ENCODE results near the gene NCF2.

NCF2 gene

DNA sequence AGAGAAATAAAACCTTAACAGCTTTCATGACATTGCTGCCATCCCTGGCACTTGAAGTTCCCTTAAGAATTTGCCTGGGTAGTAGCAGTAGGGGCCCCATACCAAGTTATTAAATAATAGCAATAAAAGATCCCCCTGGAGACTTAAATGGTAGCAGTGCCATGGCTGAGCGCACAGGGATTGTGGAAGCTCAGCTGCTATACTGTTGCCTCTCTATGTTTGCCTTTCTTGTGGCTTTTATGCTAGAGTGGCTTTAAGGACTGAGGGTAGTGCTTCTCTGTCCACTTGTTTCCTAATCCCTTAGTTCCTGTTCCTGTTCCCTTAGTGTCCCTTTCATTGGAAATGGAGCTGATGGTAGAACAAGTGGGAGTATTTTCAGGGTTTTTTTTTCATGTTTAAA, 42.1 kb downstream of the NCF2 start:
- DNase-seq = peak; percentile 75

DNA sequence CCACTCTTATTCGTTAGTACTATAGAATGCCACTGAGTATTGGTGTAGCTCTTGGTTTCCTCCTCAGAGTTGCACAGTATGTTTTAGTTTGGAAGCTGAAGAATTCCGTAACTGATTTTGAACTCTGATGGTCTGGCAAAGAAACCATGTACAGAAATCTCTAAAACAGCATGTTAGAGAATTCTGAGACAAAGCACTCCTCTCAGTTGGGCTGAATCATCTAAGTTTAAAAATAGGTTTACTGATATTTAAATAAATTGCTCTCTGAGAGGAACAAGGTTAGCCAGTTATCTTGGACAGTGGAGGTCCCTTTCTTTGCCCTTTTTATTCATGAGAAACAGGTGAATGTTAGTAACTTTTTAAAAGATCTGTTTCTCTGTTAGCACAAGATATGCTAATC, 43.8 kb downstream of the NCF2 start:
- DNase-seq = no peak

DNA sequence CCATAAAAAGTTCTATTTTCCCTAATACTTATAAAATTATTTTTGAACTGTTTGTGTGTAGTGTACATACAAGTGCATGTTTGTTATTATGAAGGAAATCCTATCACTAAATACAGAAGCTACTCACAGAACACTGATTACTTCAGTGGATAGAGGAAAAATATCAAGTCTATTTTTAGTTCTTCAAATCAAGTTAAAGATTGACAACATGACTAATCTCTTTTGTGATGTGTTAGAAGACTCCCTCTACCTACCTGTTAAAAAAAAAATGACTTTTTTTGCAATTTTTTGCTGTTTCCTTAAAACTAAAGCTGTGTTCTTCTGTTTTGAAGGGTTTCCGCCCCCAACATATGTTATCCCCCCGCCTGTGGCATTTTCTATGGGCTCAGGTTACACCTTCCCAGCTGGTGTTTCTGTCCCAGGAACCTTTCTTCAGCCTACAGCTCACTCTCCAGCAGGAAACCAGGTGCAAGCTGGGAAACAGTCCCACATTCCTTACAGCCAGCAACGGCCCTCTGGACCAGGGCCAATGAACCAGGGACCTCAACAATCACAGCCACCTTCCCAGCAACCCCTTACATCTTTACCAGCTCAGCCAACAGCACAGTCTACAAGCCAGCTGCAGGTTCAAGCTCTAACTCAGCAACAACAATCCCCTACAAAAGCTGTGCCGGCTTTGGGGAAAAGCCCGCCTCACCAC, 45.5 kb downstream of the NCF2 start:
- no peak for DNase-seq

GRCh38 chr1:183543619-183544204, 46.5 kb downstream of the NCF2 start:
- peak; percentile 6 for DNase-seq

DNA sequence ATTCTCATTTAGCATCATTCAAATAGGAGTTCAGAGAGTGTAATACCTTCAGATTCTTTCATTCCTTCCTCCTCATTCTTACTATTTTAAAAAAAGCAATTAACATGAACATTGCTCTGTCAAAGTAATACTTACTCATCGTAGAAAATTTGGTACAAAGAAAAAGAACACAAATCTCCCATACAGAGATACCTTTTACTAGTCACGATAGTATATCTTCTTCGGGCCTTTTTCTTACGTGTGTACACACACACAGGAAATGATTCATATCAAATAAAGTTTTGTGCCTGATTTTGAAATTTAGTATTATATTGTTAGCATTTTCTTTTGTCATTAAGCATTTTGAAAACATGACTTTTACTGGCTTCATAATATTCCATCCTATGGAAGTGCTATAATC, 52.9 kb downstream of the NCF2 start:
- DNase-seq = no peak

- DNase-seq = no peak
Observed at GRCh38 chr1:183533617-183534174, 56.6 kb downstream of the NCF2 start.

GRCh38 chr1:183528577-183528976, 61.7 kb downstream of the NCF2 start:
- no peak for DNase-seq

DNA sequence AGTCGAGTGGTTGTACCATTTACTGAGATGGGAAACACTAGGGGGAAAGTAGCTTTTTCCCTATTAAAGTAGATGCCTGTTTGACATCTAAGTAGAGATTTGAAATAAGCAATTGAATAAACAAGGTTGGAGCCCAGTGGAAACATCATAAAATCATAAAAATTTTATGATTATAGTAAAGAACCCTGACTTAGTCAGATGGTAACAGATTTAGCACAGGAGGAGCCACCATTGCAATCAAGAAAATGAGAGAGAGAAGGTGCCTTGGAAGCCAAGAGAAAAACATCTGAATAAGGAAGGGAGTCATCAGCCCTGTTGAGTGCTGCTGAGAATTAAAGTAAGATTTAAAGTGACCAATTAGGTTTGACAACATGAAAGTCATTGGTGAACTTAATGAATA, 68.2 kb downstream of the NCF2 start:
- DNase-seq = no peak

GRCh38 chr1:183520379-183520778, 69.9 kb downstream of the NCF2 start:
- no peak for DNase-seq

DNA sequence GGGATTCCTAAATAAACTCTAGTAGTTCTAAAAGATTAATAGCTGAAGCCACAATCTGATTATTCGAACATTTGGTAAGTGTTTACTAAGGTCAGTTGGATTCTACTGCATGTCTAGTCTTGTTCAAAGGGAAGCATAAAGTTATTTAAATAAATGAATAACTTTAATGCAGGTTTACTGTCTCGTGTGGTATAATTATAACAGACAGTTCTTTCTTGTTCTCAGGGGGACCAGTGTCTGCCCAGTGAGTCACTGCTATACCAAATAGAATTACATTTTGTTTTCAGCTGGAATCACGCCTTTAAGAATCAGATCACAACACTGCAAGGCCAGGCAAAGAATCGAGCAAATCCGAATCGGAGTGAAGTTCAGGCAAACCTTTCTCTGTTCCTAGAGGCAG, 72.9 kb downstream of the NCF2 start:
- no peak for DNase-seq

DNA sequence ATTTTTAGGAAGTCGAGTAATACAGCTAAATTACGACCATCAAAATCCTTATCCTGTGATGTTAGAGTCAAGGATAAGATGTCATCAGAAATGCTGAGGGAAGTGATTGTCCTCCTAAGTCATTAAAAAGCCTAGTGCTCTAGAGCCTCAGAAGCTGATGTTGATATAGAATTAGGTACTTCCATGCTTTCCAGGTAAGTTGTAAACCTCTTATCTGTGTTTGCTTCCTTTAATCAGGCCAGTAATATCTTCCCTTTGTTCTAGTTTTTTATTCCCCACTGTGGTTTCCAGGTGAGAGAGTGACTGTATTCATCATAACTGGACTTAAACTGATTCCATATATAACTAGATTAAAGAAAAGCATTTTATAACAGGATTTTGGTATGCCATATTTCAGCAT, 73.5 kb downstream of the NCF2 start:
- no peak for DNase-seq

GRCh38 chr1:183515002-183515689, 75.1 kb downstream of the NCF2 start:
- DNase-seq = no peak

GRCh38 chr1:183514235-183514634, 76.0 kb downstream of the NCF2 start:
- no peak for DNase-seq

DNA sequence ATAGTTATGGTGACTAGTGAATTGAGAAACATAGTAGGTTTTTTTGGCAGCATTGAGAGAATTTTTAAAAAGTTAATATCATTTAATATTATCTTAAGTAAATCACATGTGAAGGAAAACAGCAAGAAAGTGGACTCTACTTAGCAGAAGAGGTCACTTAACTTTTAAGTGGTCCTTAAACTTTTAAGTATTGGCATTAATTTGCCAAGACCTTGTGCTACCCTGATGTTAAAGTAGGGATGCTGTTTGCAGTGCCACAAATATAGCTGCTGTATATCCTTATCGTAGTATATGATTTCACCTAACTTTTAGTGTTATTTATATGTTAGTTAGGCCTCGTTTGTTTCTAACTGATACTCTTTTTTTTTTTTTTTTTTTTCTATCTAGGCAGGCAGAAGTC, 77.8 kb downstream of the NCF2 start:
- DNase-seq = no peak

DNA sequence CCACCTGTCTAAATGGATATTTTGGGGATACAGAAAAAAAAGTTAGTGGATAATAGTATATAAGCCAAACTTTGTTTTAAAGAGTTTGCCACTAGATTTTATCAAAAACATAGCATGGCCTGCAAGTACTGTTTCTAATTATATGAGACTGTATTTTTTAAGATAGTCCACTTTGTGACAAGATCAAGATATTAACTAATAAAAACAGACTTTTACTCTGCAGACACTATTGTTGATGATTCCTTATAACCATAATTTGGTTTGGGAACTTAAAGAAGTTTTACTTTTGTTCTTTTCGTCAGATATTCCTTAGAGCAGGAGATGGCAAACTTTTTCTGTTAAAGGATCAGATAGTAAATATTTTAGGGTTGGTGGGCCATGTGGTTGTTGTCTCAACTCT, 81.6 kb downstream of the NCF2 start:
- DNase-seq = no peak

GRCh38 chr1:183506561-183506960, 83.7 kb downstream of the NCF2 start:
- DNase-seq = no peak
